GM19395 (cell line): Measurements from ENCODE around the gene ART1.
"Not testable (repeated sequence)": the region's sequence is repeated elsewhere in the genome, so short reads cannot be mapped to it uniquely, and the experiment has no call there.

Source experiments
- ATAC-seq: cut with Tn5 transposase; IDR thresholded peaks from one replicate; pipeline ENCODE4 v1.9.1; 2021; ENCODE audit warnings: mild to moderate bottlenecking, moderate library complexity; ENCODE audit not compliant: unreplicated experiment

The ART1 gene

DNA sequence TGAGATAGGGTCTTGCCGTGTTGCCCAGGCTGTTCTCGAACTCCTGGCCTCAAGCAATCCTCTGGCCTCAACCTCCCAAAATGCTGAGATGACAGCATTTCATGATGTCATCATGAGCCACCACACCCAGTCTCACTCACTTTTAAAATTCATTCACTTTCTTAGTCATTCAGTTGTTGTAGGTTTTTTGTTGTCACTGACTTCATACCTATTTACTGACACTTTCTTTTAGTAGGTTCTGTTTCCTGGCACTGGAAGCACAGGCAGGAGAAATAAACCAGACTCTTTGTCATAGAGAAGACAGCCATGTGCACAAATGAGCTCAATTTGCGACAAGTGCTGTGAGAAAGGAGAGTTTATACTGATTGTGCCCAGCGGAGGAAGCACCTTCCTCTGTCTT is 13.6 kb upstream of the ART1 start:
- ATAC-seq = no peak

- no peak for ATAC-seq
Measured at GRCh38 chr11:3632070-3632660, 12.8 kb upstream of the ART1 start.

- ATAC-seq = no peak
Measured at GRCh38 chr11:3635641-3636375, 9.1 kb upstream of the ART1 start.

- ATAC-seq = no peak
Measured at GRCh38 chr11:3637201-3637600, 7.7 kb upstream of the ART1 start.

DNA sequence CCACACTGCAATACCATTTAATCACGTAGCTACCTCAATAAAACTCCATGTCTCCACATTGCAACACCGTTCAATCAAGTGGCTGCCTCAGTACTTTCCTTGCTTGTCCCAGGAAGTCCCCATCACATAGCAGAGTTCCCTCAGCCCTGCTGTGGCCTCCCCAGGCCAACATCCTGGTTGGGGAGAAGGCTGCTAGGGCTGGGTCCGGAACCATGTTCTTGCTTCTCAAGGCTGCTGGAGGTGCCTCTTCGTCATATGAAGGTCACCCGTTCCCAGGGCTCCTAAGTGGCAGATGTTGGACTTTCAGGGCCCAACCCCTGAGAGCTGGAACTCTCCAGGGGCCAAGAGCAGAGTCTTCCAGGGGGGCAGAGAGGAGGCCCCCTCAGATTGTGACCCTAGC is 6.4 kb upstream of the ART1 start:
- no peak for ATAC-seq

DNA sequence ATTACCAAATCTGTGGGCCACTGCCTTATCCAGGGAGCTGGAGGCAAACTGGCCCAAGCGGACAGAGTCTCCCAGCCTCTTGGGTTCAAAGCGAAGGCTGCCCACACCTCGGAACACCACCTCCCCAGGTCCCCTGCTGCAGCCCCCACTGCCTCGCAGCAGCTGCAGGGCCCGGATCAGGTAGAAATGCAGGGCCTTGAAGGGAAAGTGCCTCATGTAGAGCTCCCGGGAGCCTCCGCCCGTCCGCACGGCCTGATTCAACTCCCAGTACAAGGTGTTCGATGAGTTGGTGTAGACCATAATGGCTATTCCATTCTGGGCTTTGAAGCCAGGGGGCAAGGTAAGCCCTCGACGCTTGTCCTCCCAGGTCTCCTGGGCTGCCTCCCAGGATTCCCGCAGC is 5.1 kb upstream of the ART1 start:
- no peak for ATAC-seq

- ATAC-seq = no peak
Measured at GRCh38 chr11:3641191-3641590, 3.7 kb upstream of the ART1 start.

DNA sequence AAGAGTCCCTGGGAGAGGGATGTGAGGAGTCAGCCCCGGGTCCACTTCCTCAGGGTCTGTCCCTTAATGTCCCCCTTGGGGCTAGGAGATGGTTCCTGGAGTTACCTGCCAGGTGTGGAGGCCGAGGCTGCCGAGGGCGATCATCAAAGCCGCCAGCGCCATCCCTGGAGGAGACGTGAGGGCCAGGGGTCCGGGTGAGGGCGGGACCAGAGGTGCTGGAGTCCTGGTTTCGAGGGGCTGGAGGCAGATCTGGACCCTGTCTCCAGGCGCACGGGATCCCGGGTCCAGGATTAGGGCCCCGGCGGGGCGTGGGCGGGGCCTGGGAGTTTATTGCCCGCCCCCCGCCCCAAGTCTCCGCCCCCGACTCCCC is 3.2 kb upstream of the ART1 start, which contains the start of gene ART5:
TSS of gene ART5 (minus strand) at position 292 of the 370 bp plus-strand sequence. CDS start at position 162, 130 bp downstream.
- ATAC-seq = no peak

- no peak for ATAC-seq
Measured at GRCh38 chr11:3642071-3642951, 2.6 kb upstream of the ART1 start.

GRCh38 chr11:3643102-3643546 is 1.8 kb upstream of the ART1 start:
- ATAC-seq = not testable (repeated sequence)

- ATAC-seq = no peak
Measured at GRCh38 chr11:3645552-3645951, 624 bp downstream of the ART1 start.

DNA sequence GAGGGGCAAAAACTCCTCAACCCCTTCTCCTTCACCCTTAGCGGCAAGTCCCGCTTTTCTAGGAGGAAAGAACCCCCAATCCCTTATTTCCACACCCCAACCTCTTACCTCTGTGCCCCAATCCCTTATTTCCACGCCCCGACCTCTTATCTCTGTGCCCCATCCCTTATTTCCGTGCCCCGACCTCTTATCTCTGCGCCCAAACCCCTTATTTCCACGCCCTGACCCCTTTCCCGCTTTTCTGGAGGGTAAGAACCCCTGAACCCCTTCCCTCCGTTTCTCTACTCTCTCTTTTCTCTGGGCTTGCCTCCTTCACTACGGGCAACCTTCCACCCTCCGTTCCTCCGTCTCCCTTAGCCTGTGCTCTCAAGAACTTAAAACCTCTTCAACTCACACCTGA is 3.9 kb downstream of the ART1 start:
- ATAC-seq = not testable (repeated sequence)

GRCh38 chr11:3649374-3649773 is 4.4 kb downstream of the ART1 start:
- not testable (repeated sequence) for ATAC-seq

GRCh38 chr11:3652514-3652913 is 7.6 kb downstream of the ART1 start:
- not testable (repeated sequence) for ATAC-seq

DNA sequence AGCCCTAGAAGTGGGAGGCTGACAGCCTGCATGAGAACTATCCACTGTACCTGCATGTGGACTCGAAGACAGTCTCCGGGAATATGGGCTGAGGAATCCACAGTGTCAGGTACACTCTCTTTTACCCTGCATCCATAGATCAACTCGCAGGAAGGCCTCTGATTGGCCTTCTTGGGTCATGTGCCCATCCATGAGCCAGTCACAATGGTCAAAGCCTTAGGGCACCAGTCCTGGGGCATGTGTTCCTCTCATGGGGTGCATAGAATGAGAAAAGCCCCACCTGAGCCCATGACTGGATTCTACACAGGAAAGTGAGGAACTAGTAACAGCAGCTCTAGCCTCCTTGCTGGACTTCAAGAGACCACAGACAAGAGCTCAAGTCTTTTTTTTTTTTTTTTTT is 10.6 kb downstream of the ART1 start:
- no peak for ATAC-seq

DNA sequence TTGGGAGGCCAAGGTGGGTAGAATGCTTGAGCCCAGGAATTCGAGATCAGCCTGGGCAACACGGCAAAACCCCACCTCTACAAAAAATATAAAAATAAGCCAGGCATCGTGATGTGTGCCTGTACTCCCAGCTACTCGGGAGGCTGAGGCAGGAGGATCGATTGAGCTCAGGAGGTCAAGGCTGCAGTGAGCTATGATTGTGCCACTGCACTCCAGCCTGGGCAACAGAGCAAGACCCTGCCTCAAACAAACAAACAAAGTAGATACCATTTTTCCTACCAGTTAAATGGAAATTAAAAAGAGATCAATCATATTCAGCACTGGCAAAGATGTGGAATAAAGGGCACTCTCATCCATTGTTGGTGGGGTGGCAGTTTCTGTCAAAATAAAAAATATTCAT is 12.4 kb downstream of the ART1 start:
- not testable (repeated sequence) for ATAC-seq

DNA sequence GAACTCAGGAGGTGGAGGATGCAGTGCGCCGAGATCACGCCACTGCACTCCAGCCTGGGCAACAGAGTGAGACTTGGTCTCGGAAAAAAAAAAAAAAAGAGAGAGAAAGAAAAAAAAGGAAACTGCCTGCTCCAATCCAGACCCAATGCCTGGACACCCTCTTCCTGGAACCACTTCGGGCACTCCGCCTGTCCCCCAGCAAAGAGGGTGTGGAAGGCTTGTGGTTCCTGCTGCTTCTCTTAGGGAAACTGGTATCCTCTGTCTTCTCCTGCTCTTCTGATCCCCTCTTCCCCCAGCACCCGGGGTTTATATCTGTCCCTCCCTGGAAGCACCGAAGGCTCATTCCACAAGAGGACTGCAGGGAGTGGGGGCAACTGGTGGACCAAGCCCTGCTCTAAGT is 13.3 kb downstream of the ART1 start:
- no peak for ATAC-seq

- ATAC-seq = no peak
Measured at GRCh38 chr11:3659595-3660515, 14.9 kb downstream of the ART1 start.

DNA sequence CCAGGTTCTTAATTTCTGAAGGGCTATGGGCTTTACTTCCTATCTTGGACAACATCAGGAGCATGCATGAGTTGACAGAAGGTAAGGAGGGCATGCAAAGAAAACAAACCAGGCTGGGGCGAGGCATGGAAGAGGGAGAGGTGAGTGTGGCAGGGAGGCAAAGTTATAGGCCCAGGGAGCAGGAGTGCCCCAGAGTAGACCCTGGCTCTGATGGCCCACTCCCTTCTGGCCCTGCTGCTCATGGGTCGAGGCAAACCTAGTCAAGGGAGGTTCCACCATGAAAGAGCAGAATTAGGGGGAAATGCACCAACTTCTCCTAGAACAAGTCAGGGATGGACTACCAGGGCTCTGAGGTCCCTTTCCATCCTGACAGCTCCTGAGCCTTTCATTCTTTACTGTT is 16.0 kb downstream of the ART1 start:
- ATAC-seq = no peak

GRCh38 chr11:3662856-3663255 is 17.9 kb downstream of the ART1 start:
- ATAC-seq = no peak
